ENCODE measurements around the gene MON1B.
A peak's percentile ranks its signal among the peaks of the same experiment; 100 is the strongest.
"Not testable (repeated sequence)": the region's sequence is repeated elsewhere in the genome, so short reads cannot be mapped to it uniquely, and the experiment has no call there.

The MON1B gene

DNA sequence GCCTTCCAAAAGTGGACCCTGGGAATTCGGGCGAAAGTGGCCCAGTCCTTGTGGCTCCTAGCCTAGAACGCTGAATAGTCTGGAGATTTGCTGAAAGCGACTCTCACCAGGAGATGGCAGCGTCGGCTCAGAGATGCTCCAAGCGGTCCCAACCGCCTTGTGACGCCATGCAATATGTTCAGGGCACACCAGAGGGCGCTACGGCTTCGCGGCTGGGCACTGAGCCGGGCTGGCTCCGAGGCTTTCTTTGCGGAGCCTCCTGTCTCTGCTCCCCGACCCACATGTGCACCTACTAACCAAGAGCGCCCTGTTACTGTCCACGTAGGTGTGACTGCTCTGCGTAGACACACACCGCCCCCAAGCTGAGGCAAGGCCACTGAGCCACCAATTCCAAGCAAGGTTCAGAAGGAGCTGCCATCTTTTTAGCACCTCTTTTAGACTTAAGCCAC lies 45.1 kb downstream of the MON1B start:
- ATAC-seq = peak; percentile 98
- TF ChIP-seq CSDC2 (CRISPR knock-in tag; IDR thresholded peaks at IDR 0.05) = peak; percentile 42; the same call in 1 of the 2 replicates
- TF ChIP-seq, protein P1, sequence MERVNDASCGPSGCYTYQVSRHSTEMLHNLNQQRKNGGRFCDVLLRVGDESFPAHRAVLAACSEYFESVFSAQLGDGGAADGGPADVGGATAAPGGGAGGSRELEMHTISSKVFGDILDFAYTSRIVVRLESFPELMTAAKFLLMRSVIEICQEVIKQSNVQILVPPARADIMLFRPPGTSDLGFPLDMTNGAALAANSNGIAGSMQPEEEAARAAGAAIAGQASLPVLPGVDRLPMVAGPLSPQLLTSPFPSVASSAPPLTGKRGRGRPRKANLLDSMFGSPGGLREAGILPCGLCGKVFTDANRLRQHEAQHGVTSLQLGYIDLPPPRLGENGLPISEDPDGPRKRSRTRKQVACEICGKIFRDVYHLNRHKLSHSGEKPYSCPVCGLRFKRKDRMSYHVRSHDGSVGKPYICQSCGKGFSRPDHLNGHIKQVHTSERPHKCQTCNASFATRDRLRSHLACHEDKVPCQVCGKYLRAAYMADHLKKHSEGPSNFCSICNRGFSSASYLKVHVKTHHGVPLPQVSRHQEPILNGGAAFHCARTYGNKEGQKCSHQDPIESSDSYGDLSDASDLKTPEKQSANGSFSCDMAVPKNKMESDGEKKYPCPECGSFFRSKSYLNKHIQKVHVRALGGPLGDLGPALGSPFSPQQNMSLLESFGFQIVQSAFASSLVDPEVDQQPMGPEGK (CRISPR knock-in tag; IDR thresholded peaks at IDR 0.05; ENCODE audit: borderline replicate concordance) = no peak

DNA sequence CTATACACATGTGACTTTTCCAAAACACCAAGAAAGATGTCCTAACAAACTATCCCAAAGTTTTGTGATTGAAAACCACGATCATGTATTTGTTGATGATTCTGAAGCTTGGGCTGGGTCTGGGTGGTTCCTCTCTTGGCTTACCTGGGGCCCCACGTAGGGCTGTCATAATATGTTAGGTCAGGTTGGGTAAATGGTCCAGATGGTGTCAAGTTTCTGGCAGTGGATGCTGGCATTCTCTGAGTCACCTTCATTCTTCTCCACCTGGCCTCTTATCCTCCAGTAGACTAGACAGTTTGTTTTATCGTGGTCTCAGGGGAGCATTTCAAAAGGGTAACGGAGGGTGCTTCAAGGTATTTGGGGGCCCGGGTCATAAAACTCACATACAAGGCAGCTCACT lies 47.6 kb downstream of the MON1B start:
- no peak for TF ChIP-seq TOX (CRISPR knock-in tag; IDR thresholded peaks at IDR 0.05; ENCODE audit: borderline replicate concordance)
- no peak for TF ChIP-seq BACH2 (CRISPR knock-in tag; IDR thresholded peaks at IDR 0.05; ENCODE audit: borderline replicate concordance)
- no peak for ATAC-seq

DNA sequence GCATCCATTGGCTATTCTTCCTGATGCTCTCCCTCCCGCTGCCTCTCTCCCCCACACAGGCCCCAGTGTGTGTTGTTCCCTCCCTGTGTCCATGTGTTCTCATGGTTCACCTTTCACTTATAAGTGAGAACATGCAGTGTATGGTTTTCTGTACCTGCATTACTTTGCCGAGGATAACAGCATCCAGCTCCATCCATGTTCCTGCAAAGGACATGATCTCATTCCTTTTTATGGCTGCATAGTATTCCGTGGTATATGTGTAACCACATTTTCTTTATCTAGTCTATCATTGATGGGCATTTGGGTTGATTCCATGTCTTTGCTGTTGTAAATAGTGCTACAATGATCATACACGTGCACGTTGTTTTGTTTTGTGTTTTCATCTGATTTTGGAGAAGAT lies 51.5 kb downstream of the MON1B start:
- not testable (repeated sequence) for ATAC-seq

DNA sequence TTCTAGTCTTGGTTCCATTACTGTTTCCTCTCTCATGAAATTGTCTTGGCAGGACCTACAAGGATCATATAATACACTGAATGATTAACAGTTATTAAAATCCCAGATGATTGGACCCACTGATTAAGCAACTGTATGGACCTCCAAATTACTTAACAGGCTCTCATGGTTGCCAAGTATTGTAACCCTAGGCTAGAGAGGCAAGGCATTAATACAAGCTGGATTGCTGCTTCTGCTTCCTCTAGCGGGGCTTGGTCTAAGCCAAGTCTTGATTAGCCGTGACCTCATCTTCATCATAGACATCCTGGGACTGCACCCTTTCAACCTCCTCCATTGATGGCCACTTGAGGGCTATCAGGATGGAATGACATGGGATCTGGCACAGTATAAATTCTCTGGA lies 55.2 kb downstream of the MON1B start:
- TF ChIP-seq ZC3H10 (CRISPR knock-in tag; IDR thresholded peaks at IDR 0.05) (no peak), RARB (CRISPR knock-in tag; IDR thresholded peaks at IDR 0.05) (no peak), PPARA (CRISPR knock-in tag; IDR thresholded peaks at IDR 0.05; ENCODE audit: borderline replicate concordance) (no peak), ZFP3 (CRISPR knock-in tag; IDR thresholded peaks at IDR 0.05) (no peak), ZNF565 (CRISPR knock-in tag; conservative IDR thresholded peaks at IDR 0.05; ENCODE audit: low read depth) (no peak), ARNTL (CRISPR knock-in tag; IDR thresholded peaks at IDR 0.05; ENCODE audit: borderline replicate concordance, low read depth) (no peak), ESRRG (CRISPR knock-in tag; IDR thresholded peaks at IDR 0.05) (no peak), CSDC2 (CRISPR knock-in tag; IDR thresholded peaks at IDR 0.05) (no peak), ZNF8 (CRISPR knock-in tag; IDR thresholded peaks at IDR 0.05) (no peak), GLIS3 (CRISPR knock-in tag; IDR thresholded peaks at IDR 0.05) (no peak), TCF4 (CRISPR knock-in tag; IDR thresholded peaks at IDR 0.05; ENCODE audit: borderline replicate concordance) (no peak), TOX (CRISPR knock-in tag; IDR thresholded peaks at IDR 0.05; ENCODE audit: borderline replicate concordance) (no peak), ISL1 (CRISPR knock-in tag; IDR thresholded peaks at IDR 0.05) (no peak), SNAI2 (CRISPR knock-in tag; IDR thresholded peaks at IDR 0.05) (no peak), OSR1 (CRISPR knock-in tag; IDR thresholded peaks at IDR 0.05) (no peak), ZFP30 (CRISPR knock-in tag; IDR thresholded peaks at IDR 0.05) (no peak)
- TF ChIP-seq, protein P2, sequence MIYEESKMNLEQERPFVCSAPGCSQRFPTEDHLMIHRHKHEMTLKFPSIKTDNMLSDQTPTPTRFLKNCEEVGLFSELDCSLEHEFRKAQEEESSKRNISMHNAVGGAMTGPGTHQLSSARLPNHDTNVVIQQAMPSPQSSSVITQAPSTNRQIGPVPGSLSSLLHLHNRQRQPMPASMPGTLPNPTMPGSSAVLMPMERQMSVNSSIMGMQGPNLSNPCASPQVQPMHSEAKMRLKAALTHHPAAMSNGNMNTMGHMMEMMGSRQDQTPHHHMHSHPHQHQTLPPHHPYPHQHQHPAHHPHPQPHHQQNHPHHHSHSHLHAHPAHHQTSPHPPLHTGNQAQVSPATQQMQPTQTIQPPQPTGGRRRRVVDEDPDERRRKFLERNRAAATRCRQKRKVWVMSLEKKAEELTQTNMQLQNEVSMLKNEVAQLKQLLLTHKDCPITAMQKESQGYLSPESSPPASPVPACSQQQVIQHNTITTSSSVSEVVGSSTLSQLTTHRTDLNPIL (CRISPR knock-in tag; IDR thresholded peaks at IDR 0.05; ENCODE audit: low read depth) = no peak
- TF ChIP-seq, protein P1 (CRISPR knock-in tag; IDR thresholded peaks at IDR 0.05; ENCODE audit: borderline replicate concordance) = no peak
- TF ChIP-seq, protein P3, sequence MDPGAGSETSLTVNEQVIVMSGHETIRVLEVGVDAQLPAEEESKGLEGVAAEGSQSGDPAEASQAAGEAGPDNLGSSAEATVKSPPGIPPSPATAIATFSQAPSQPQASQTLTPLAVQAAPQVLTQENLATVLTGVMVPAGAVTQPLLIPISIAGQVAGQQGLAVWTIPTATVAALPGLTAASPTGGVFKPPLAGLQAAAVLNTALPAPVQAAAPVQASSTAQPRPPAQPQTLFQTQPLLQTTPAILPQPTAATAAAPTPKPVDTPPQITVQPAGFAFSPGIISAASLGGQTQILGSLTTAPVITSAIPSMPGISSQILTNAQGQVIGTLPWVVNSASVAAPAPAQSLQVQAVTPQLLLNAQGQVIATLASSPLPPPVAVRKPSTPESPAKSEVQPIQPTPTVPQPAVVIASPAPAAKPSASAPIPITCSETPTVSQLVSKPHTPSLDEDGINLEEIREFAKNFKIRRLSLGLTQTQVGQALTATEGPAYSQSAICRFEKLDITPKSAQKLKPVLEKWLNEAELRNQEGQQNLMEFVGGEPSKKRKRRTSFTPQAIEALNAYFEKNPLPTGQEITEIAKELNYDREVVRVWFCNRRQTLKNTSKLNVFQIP (CRISPR knock-in tag; IDR thresholded peaks at IDR 0.05; ENCODE audit: borderline replicate concordance, low read depth) = no peak
- ATAC-seq = no peak

DNA sequence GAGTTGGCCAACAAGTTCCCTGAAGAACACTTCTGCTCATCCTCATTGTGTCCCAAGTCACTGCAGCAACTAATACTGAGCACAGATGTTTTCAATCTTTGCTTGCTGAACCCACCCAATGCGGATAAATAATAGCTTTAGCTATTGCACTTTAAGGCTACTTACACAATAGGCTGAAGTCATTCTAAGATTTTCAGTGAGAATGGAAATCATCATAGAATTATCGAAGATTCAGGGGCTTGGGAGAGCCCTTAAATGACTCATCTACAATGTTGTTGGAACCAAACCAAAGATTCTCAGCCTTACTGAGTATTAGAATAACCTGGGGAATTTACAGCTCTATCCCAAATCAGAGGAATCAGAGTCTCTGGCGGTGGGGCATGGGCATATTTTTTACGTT lies 59.4 kb downstream of the MON1B start:
- ATAC-seq = no peak
- TF ChIP-seq, protein P4, sequence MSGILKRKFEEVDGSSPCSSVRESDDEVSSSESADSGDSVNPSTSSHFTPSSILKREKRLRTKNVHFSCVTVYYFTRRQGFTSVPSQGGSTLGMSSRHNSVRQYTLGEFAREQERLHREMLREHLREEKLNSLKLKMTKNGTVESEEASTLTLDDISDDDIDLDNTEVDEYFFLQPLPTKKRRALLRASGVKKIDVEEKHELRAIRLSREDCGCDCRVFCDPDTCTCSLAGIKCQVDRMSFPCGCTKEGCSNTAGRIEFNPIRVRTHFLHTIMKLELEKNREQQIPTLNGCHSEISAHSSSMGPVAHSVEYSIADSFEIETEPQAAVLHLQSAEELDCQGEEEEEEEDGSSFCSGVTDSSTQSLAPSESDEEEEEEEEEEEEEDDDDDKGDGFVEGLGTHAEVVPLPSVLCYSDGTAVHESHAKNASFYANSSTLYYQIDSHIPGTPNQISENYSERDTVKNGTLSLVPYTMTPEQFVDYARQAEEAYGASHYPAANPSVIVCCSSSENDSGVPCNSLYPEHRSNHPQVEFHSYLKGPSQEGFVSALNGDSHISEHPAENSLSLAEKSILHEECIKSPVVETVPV (CRISPR knock-in tag; IDR thresholded peaks at IDR 0.05) = no peak
- TF ChIP-seq ISL1 (CRISPR knock-in tag; IDR thresholded peaks at IDR 0.05) = peak; percentile 53; the same call in 1 of the 2 replicates

Measured in SK-N-SH treated with all-trans-retinoic acid at 6 μM for 48 hours (cell line).